Gastroesophageal sphincter (tissue), 4 donors: ENCODE measurements around the gene ZNF880. TPM values are rescaled to one million over a fixed set of nuclear protein-coding genes. Genes with fewer than 3 reads are reported as not detected.

Experiments
- ATAC-seq: fragments of 150-250 bp; one replicate; pipeline ENCODE4 v1.9.1; 2016; ENCODE audit warnings: mild to moderate bottlenecking, moderate library complexity
- H3K27ac ChIP-seq, 4 donors: fragments of 200-600 bp; sonication (generic) in 3 of 4; 1 replicate in 3 of 4; 2 replicates in 1 of 4; pipeline ENCODE4 v1.5.1; 2016 to 2019
- H3K27me3 ChIP-seq: fragments of 200-600 bp; sonication (generic); one replicate; pipeline ENCODE4 v1.5.1; 2019
- H3K36me3 ChIP-seq, 2 donors: fragments of 200-600 bp; sonication (generic); one replicate each; pipeline ENCODE4 v1.5.1; 2019; ENCODE audit warnings: control low read depth in 1 of 2
- H3K4me1 ChIP-seq, 3 donors: fragments of 200-600 bp; sonication (generic); 1 replicate in 2 of 3; 2 replicates in 1 of 3; pipeline ENCODE4 v1.5.1; 2016 to 2019; ENCODE audit warnings: control low read depth in 2 of 3
- H3K4me3 ChIP-seq, 2 donors: fragments of 200-600 bp; sonication (generic); one replicate each; pipeline ENCODE4 v1.5.1; 2019; ENCODE audit warnings: mild to moderate bottlenecking in 1 of 2, moderate library complexity in 1 of 2
- H3K9me3 ChIP-seq, 3 donors: fragments of 200-600 bp; sonication (generic); one replicate each; pipeline ENCODE4 v1.5.1; 2017 to 2019; ENCODE audit warnings: control low read depth in 2 of 3
- CTCF ChIP-seq, 4 experiments: fragments of 200-600 bp in 2 of 4; fragments of 450-650 bp in 2 of 4; sonication (generic) in 1 of 4; IDR thresholded peaks; one replicate each; pipeline ENCODE4 v1.5.1; 2017 to 2019; ENCODE audit warnings: antibody characterized with exemption in 4 of 4, mild to moderate bottlenecking in 2 of 4, moderate library complexity in 2 of 4
- EP300 ChIP-seq: sonication (generic); formaldehyde crosslinking; IDR thresholded peaks from one replicate; pipeline ENCODE4 v1.6.1; 2017; ENCODE audit warnings: antibody characterized with exemption, mild to moderate bottlenecking
- POLR2A ChIP-seq, 2 donors: fragments of 450-650 bp; IDR thresholded peaks; one replicate each; pipeline ENCODE4 v1.6.1; 2017; ENCODE audit warnings: antibody characterized with exemption in 2 of 2, mild to moderate bottlenecking in 2 of 2, moderate library complexity in 1 of 2
- POLR2AphosphoS5 ChIP-seq: sonication (generic); formaldehyde crosslinking; IDR thresholded peaks from one replicate; pipeline ENCODE4 v1.6.1; 2017; ENCODE audit warnings: antibody characterized with exemption
- WGBS, 2 donors: methylation state at CpG; one replicate each; pipeline ENCODE4 v1.1.5; 2018; ENCODE audit warnings: low coverage in 1 of 2; 5-methylcytosine and 5-hydroxymethylcytosine counted together
- total RNA-seq, 4 donors: library from RNA; depleted of rRNA; stranded (reverse); fragments of >200 nt; gene quantifications; one replicate each; pipeline ENCODE4 v1.1.0, GENCODE V29; 2016

The ZNF880 gene
- total RNA-seq, 4 donors from 2014 or later: 16.0 to 29.5 (median 27.6) TPM

DNA sequence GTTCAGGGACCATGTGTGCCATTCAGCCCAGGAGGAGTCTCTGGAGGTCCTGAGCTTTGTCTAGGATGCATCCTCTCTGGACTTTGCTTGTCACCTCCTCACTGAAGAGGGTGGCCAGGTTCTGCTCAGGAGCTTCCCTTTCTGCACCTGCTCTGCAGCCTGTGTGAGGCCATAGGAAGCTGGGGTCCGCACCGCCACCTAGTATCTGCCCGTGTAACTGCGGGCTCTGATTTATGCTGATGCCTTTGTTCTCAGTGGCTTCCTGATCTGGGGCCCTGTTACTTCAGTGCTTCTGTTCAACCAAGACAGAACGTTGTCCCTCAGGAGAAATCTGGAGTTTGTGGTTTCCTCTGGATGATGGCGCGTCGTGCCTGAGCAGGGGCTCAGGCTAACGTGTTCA, 18.2 kb upstream of the ZNF880 start:
- Histone ChIP-seq H3K4me3 (no peak overlapping the region), H3K27me3 (no peaks in the 10 kb centered on the region), H3K4me1 (no peaks in the 10 kb centered on the region), H3K9me3 (no peaks in the 10 kb centered on the region), H3K36me3 (peaks cover 0 to 92% of the 10 kb centered on the region in 2 donors), H3K27ac (no peak overlapping the region)
- whole genome bisulfite sequencing, 2 donors: 66% methylated on average over 7 of the region's 9 CpGs; no CpG with 5 or more reads in 1 of the 2 donors
- TF ChIP-seq CTCF (IDR thresholded peaks at IDR 0.05): no peak
- TF ChIP-seq POLR2AphosphoS5: no peak
- no peak for TF ChIP-seq POLR2A (IDR thresholded peaks at IDR 0.05)
- no peak for TF ChIP-seq EP300
- no peak for ATAC-seq

GRCh38 chr19:52366414-52366824, 3.3 kb upstream of the ZNF880 start:
- peaks cover 0 to 56% of the 10 kb centered on the region in 2 donors for H3K36me3 ChIP-seq
- peaks cover 0 to 61% (median 4%) of the 10 kb centered on the region in 3 donors for H3K9me3 ChIP-seq
- no peaks in the 10 kb centered on the region for H3K27me3 ChIP-seq
- H3K4me3 ChIP-seq: no peak overlapping the region
- peaks cover 0 to 6% (median 2%) of the 10 kb centered on the region in 3 donors for H3K4me1 ChIP-seq
- 93 to 100% methylated on average over 8 of the region's 8 CpGs for WGBS, 2 donors
- no peak for TF ChIP-seq POLR2AphosphoS5
- TF ChIP-seq CTCF (IDR thresholded peaks at IDR 0.05): no peak
- TF ChIP-seq POLR2A (IDR thresholded peaks at IDR 0.05): no peak
- no peak for TF ChIP-seq EP300
- no peak for ATAC-seq
- no peak overlapping the region for H3K27ac ChIP-seq

GRCh38 chr19:52370341-52370710, 603 bp downstream of the ZNF880 start:
- no peaks in the 10 kb centered on the region for H3K27me3 ChIP-seq
- peaks cover 2 to 55% of the 10 kb centered on the region in 2 donors for H3K36me3 ChIP-seq
- no peak for ATAC-seq
- H3K4me1 ChIP-seq: peaks cover 0 to 6% (median 2%) of the 10 kb centered on the region in 3 donors
- peak overlapping the region; percentile 76 to 95 (median 95) for H3K27ac ChIP-seq
- peaks cover 0 to 48% (median 0%) of the 10 kb centered on the region in 3 donors for H3K9me3 ChIP-seq
- H3K4me3 ChIP-seq: peak overlapping the region; percentile 56 to 72
- WGBS, 2 donors: 38 to 100% methylated on average over 2 to 7 of the region's 7 CpGs
- TF ChIP-seq EP300 (no peak), CTCF (IDR thresholded peaks at IDR 0.05) (no peak), POLR2A (IDR thresholded peaks at IDR 0.05) (no peak), POLR2AphosphoS5 (no peak)

DNA sequence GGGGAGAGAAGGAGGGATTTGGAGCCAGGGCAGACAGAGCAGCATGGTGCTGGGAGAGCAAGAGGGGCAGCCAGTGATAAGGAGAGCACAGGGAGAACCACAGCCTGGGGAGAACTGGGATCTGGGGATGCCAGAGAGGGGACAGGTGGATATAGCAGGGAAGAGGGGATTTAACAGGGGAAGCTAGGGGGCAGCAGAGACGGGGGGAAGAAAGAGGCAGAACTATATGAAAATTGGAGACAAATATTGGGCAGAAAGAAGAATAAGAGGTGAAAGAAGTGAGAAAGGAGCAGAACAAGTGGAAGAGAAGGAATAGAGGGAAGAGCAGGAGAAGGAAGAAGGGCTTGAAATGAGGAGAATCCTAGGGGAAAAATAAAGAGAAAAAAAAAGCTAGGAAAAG, 21.4 kb downstream of the ZNF880 start:
- Histone ChIP-seq H3K4me1 (no peaks in the 10 kb centered on the region), H3K27me3 (no peaks in the 10 kb centered on the region), H3K9me3 (peaks cover 0 to 82% (median 2%) of the 10 kb centered on the region in 3 donors), H3K36me3 (peaks cover 0 to 83% of the 10 kb centered on the region in 2 donors), H3K27ac (no peak overlapping the region), H3K4me3 (no peak overlapping the region)
- ATAC-seq: no peak
- TF ChIP-seq POLR2AphosphoS5 (no peak), EP300 (no peak), CTCF (IDR thresholded peaks at IDR 0.05) (no peak), POLR2A (IDR thresholded peaks at IDR 0.05) (no peak)
- WGBS, 2 donors: 18% methylated on average over 1 of the region's 1 CpG; no CpG with 5 or more reads in 1 of the 2 donors

- Histone ChIP-seq H3K4me1 (peaks cover 0 to 23% (median 0%) of the 10 kb centered on the region in 3 donors), H3K27ac (peak within 1 kb of the TSS; percentile 26 to 85 (median 75)), H3K9me3 (peaks cover 0 to 35% (median 0%) of the 10 kb centered on the region in 3 donors), H3K4me3 (peak within 1 kb of the TSS; percentile 82 to 96), H3K27me3 (no peaks in the 10 kb centered on the region), H3K36me3 (peaks cover 0 to 71% of the 10 kb centered on the region in 2 donors)
- 0 to 1% methylated on average over 1 to 20 of the region's 36 CpGs for WGBS, 2 donors
- ATAC-seq: peak; percentile 99
- no peak for TF ChIP-seq EP300
- TF ChIP-seq POLR2AphosphoS5: peak; percentile 94
- no peak for TF ChIP-seq CTCF (IDR thresholded peaks at IDR 0.05)
- TF ChIP-seq POLR2A (IDR thresholded peaks at IDR 0.05): peak; percentile 54 to 76
These were observed 27.8 kb downstream of the ZNF880 start, which contains the start of gene ZNF528 for GRCh38 chr19:52397310-52398080. TSS of gene ZNF528 (plus strand) at chr19:52397849. CDS start at chr19:52402014, 4,165 bp downstream.
